A549 (cell line): ENCODE data around the gene DERA.

Experiments
- TF ChIP-seq, protein P1 (sequence below): fragments of 150-350 bp; IDR thresholded peaks from 2 replicates; pipeline ENCODE4 v1.6.1; 2014; ENCODE audit warnings: low read depth, mild to moderate bottlenecking, low read length
- TF ChIP-seq, protein P2 (sequence below): fragments of >200 bp; sonication (Bioruptor Twin); formaldehyde crosslinking; IDR thresholded peaks from 3 replicates; pipeline ENCODE4 v1.5.1; 2016

DNA sequence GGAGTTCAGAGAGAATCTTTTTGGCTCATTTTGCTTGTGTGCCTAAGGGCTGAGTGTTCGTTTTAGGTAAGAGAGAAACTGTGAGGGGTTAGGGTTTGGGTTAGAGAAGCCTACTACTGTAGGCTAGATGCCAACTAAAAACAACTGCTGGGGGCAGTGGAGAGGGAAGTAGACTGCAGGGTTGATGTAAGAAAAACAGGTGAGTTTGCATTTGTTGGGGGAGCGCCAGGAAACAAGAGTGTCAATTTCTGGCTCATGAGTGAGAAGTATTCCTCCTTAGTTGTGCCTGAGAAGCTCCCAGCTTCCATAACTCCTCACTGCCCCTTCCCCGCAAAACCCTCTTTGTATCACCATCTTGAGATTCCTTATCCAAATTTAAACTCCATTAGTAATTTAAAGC lies 92.3 kb downstream of the DERA start:
- TF ChIP-seq, protein P1, sequence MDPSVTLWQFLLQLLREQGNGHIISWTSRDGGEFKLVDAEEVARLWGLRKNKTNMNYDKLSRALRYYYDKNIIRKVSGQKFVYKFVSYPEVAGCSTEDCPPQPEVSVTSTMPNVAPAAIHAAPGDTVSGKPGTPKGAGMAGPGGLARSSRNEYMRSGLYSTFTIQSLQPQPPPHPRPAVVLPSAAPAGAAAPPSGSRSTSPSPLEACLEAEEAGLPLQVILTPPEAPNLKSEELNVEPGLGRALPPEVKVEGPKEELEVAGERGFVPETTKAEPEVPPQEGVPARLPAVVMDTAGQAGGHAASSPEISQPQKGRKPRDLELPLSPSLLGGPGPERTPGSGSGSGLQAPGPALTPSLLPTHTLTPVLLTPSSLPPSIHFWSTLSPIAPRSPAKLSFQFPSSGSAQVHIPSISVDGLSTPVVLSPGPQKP, result no peak
- TF ChIP-seq, protein P2, sequence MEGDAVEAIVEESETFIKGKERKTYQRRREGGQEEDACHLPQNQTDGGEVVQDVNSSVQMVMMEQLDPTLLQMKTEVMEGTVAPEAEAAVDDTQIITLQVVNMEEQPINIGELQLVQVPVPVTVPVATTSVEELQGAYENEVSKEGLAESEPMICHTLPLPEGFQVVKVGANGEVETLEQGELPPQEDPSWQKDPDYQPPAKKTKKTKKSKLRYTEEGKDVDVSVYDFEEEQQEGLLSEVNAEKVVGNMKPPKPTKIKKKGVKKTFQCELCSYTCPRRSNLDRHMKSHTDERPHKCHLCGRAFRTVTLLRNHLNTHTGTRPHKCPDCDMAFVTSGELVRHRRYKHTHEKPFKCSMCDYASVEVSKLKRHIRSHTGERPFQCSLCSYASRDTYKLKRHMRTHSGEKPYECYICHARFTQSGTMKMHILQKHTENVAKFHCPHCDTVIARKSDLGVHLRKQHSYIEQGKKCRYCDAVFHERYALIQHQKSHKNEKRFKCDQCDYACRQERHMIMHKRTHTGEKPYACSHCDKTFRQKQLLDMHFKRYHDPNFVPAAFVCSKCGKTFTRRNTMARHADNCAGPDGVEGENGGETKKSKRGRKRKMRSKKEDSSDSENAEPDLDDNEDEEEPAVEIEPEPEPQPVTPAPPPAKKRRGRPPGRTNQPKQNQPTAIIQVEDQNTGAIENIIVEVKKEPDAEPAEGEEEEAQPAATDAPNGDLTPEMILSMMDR, result no peak
